ENCODE data around the gene GGTLC2.
"Not testable (repeated sequence)": the region's sequence is repeated elsewhere in the genome, so short reads cannot be mapped to it uniquely, and the experiment has no call there.

GRCh38 chr22:22686202-22687115 is 42.0 kb downstream of the GGTLC2 start:
- not testable (repeated sequence) for TF ChIP-seq CTCF (conservative IDR thresholded peaks at IDR 0.05 in 1 of 2, IDR thresholded peaks at IDR 0.05 in 1 of 2; ENCODE audit: extremely low read depth in 1 of 2, insufficient read depth in 1 of 2, low read depth in 1 of 2, low read length in 2 of 2); EZH2 (IDR thresholded peaks at IDR 0.05; ENCODE audit: borderline replicate concordance, low read length)

All from mammary epithelial cell (primary cell).